Measurements from ENCODE around the gene SLITRK3. TPM values are rescaled to one million over a fixed set of nuclear protein-coding genes. Genes with fewer than 3 reads are reported as not detected.

The SLITRK3 gene
- polyA plus RNA-seq, 1 donor from 2014 or later: 1.8 TPM

- no peaks in the 10 kb centered on the region for H3K36me3 ChIP-seq (ENCODE audit: insufficient read depth, low read length)
These were observed 37.5 kb upstream of the SLITRK3 start for GRCh38 chr3:165233501-165234195.

GRCh38 chr3:165225604-165226003, 29.4 kb upstream of the SLITRK3 start:
- Histone ChIP-seq H3K36me3 (ENCODE audit: insufficient read depth, low read length) (no peaks in the 10 kb centered on the region), H4K20me1 (ENCODE audit: insufficient read depth) (no peaks in the 10 kb centered on the region), H2AFZ (ENCODE audit: low read depth, low read length) (no peak overlapping the region), H3K27me3 (ENCODE audit: insufficient read depth, low read depth, low read length) (no peaks in the 10 kb centered on the region), H3K4me3 (ENCODE audit: low read length) (no peak overlapping the region), H3F3A (ENCODE audit: insufficient read depth, low read length, poor library complexity, severe bottlenecking) (no peaks in the 10 kb centered on the region), H3K4me2 (ENCODE audit: low read length) (no peak overlapping the region), H3K9me2 (ENCODE audit: insufficient read depth, low read length) (no peaks in the 10 kb centered on the region), H3K27ac (ENCODE audit: low read length) (no peak overlapping the region), H3K79me2 (replicated peaks; ENCODE audit: insufficient read depth, low read length) (no peaks in the 10 kb centered on the region), H3K9me3 (ENCODE audit: low read length) (no peaks in the 10 kb centered on the region), H3K9ac (ENCODE audit: low read length) (no peak overlapping the region)
- TF ChIP-seq POLR2AphosphoS5 (IDR thresholded peaks at IDR 0.05) (no peak), EZH2 (IDR thresholded peaks at IDR 0.05; ENCODE audit: borderline replicate concordance, insufficient read depth, low read length, poor library complexity, severe bottlenecking) (no peak), RAD21 (conservative IDR thresholded peaks at IDR 0.05) (no peak), MXI1 (conservative IDR thresholded peaks at IDR 0.05; ENCODE audit: poor library complexity, severe bottlenecking) (no peak), CTCF (IDR thresholded peaks at IDR 0.05; ENCODE audit: poor library complexity, severe bottlenecking) (no peak), EP300 (conservative IDR thresholded peaks at IDR 0.05; ENCODE audit: poor library complexity, severe bottlenecking) (no peak)

More at GRCh38 chr3:165233501-165234195, 37.5 kb upstream of the SLITRK3 start:
- no peaks in the 10 kb centered on the region for H3K27me3 ChIP-seq (ENCODE audit: insufficient read depth, low read depth, low read length)
- no peak overlapping the region for H3K4me3 ChIP-seq (ENCODE audit: low read length)
- H3K9ac ChIP-seq (ENCODE audit: low read length): no peak overlapping the region
- no peak overlapping the region for H3K27ac ChIP-seq (ENCODE audit: low read length)
- H2AFZ ChIP-seq (ENCODE audit: low read depth, low read length): no peak overlapping the region
- no peaks in the 10 kb centered on the region for H4K20me1 ChIP-seq (ENCODE audit: insufficient read depth)
- TF ChIP-seq CTCF (IDR thresholded peaks at IDR 0.05; ENCODE audit: poor library complexity, severe bottlenecking) (no peak), MXI1 (conservative IDR thresholded peaks at IDR 0.05; ENCODE audit: poor library complexity, severe bottlenecking) (no peak), POLR2AphosphoS5 (IDR thresholded peaks at IDR 0.05) (no peak), EP300 (conservative IDR thresholded peaks at IDR 0.05; ENCODE audit: poor library complexity, severe bottlenecking) (no peak), RAD21 (conservative IDR thresholded peaks at IDR 0.05) (no peak), TAF1 (IDR thresholded peaks at IDR 0.05; ENCODE audit: low read depth) (no peak), EZH2 (IDR thresholded peaks at IDR 0.05; ENCODE audit: borderline replicate concordance, insufficient read depth, low read length, poor library complexity, severe bottlenecking) (no peak), REST (IDR thresholded peaks at IDR 0.05; ENCODE audit: borderline replicate concordance) (no peak), SMC3 (conservative IDR thresholded peaks at IDR 0.05; ENCODE audit: poor library complexity) (no peak)
- no peaks in the 10 kb centered on the region for H3K9me2 ChIP-seq (ENCODE audit: insufficient read depth, low read length)
- no peaks in the 10 kb centered on the region for H3K79me2 ChIP-seq (replicated peaks; ENCODE audit: insufficient read depth, low read length)
- no peaks in the 10 kb centered on the region for H3F3A ChIP-seq (ENCODE audit: insufficient read depth, low read length, poor library complexity, severe bottlenecking)
- H3K9me3 ChIP-seq (ENCODE audit: low read length): no peaks in the 10 kb centered on the region
- H3K4me2 ChIP-seq (ENCODE audit: low read length): no peak overlapping the region
